Right atrium auricular region (tissue), 2 donors: ENCODE measurements around the gene SIRT5. TPM values are rescaled to one million over a fixed set of nuclear protein-coding genes. Genes with fewer than 3 reads are reported as not detected.

Source experiments
- DNase-seq: peaks from one replicate; pipeline ENCODE4 v3.0.0-alpha.2; 2019; ENCODE audit warnings: low spot score
- H3K27ac ChIP-seq, 2 donors: fragments of 200-600 bp; sonication (generic); 1 replicate in 1 of 2; 2 replicates in 1 of 2; pipeline ENCODE4 v1.5.1; 2016 to 2019
- H3K27me3 ChIP-seq, 2 donors: fragments of 200-600 bp; sonication (generic); one replicate each; pipeline versions ENCODE4 v1.5.1 to v1.6.0; 2017 to 2019
- H3K36me3 ChIP-seq: fragments of 200-600 bp; sonication (generic); one replicate; pipeline ENCODE4 v1.5.1; 2016
- H3K4me1 ChIP-seq, 2 donors: fragments of 200-600 bp; sonication (generic); one replicate each; pipeline versions ENCODE4 v1.5.1 to v1.6.0; 2017 to 2019
- H3K4me3 ChIP-seq, 2 donors: fragments of 200-600 bp; sonication (generic); 1 replicate in 1 of 2; 2 replicates in 1 of 2; pipeline ENCODE4 v1.5.1; 2017 to 2019; ENCODE audit warnings: mild to moderate bottlenecking in 1 of 2, moderate library complexity in 1 of 2
- H3K9me3 ChIP-seq, 2 donors: fragments of 200-600 bp; sonication (generic); one replicate each; pipeline ENCODE4 v1.5.1; 2019
- CTCF ChIP-seq, 2 donors: fragments of 200-600 bp; sonication (generic); IDR thresholded peaks; one replicate each; pipeline ENCODE4 v1.5.1; 2019; ENCODE audit warnings: antibody characterized with exemption in 2 of 2
- total RNA-seq, 2 donors: library from RNA; depleted of rRNA; stranded (reverse); fragments of >200 nt; gene quantifications; one replicate each; pipeline ENCODE4 v1.1.0, GENCODE V29; 2016

SIRT5 gene
- total RNA-seq, 2 donors from 2014 or later: 17.9 to 31.2 TPM

- no peaks in the 10 kb centered on the region for H3K36me3 ChIP-seq
- peak in 1 of 2 donors; percentile 37 for TF ChIP-seq CTCF (IDR thresholded peaks at IDR 0.05)
- H3K9me3 ChIP-seq: no peaks in the 10 kb centered on the region
- H3K27ac ChIP-seq: peak overlapping the region; percentile 84 to 90
- H3K4me1 ChIP-seq: peaks cover 0 to 46% of the 10 kb centered on the region in 2 donors
- H3K27me3 ChIP-seq: no peaks in the 10 kb centered on the region
- DNase-seq: no peak
- no peak overlapping the region for H3K4me3 ChIP-seq
Measured at GRCh38 chr6:13528232-13528631, 46.2 kb upstream of the SIRT5 start.

DNA sequence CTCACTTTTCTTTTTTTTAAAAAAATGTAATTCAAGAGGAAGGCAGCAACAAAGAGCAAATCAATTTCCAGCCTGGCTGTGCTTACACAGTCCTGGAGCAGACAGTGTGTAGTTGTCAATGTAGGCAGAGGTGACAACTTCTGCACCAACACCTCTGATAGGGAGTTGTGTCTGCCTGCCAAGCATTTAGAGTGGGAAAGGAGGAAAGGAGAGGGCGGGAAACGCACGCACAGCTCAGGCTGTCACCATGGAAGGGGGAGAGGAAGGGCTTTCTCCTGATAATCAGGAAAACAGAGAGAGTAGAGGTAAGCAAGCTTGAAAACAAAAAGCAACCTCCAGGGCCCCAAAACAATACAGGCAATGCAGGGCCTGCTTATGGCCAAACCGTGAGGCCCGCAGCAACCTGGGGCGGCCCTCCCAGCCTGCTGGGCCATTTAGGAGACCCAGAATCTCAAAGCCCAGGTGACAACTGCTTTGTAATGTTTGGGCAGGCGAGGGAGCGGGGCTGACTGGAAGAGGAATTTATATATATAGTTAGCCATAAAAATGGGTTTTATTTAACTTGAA, 45.5 kb upstream of the SIRT5 start:
- no peak for DNase-seq
- Histone ChIP-seq H3K36me3 (no peaks in the 10 kb centered on the region), H3K4me3 (no peak overlapping the region), H3K27ac (peak overlapping the region; percentile 84 to 90), H3K9me3 (no peaks in the 10 kb centered on the region), H3K4me1 (peaks cover 0 to 42% of the 10 kb centered on the region in 2 donors), H3K27me3 (no peaks in the 10 kb centered on the region)
- no peak for TF ChIP-seq CTCF (IDR thresholded peaks at IDR 0.05)

GRCh38 chr6:13531956-13532355, 42.4 kb upstream of the SIRT5 start:
- H3K4me3 ChIP-seq: no peak overlapping the region
- DNase-seq: no peak
- H3K4me1 ChIP-seq: peaks cover 0 to 23% of the 10 kb centered on the region in 2 donors
- H3K36me3 ChIP-seq: no peaks in the 10 kb centered on the region
- TF ChIP-seq CTCF (IDR thresholded peaks at IDR 0.05): no peak
- H3K27ac ChIP-seq: no peak overlapping the region
- no peaks in the 10 kb centered on the region for H3K27me3 ChIP-seq
- H3K9me3 ChIP-seq: no peaks in the 10 kb centered on the region

DNA sequence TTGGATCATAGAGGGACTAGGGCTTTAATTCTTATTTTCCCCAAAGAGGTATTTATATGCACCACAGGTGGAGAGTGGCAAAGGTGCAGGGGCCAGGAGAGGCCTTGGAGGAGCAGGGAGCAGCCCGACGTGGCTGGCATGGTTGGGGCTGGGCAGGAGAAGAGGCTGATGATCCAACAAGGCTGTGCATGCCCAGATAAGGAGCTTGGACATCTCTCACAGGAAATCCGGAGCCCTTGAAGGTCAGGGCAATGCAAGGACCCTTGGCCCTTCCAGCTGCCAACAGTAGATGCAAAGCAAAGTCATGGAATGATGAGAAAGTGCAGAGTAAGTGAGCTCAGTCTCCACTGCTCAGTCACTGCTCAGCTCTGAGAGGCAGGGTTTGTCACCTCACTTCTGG, 39.9 kb upstream of the SIRT5 start:
- H3K36me3 ChIP-seq: no peaks in the 10 kb centered on the region
- no peak for TF ChIP-seq CTCF (IDR thresholded peaks at IDR 0.05)
- H3K27me3 ChIP-seq: no peaks in the 10 kb centered on the region
- no peak for DNase-seq
- H3K4me3 ChIP-seq: no peak overlapping the region
- H3K4me1 ChIP-seq: peaks cover 0 to 9% of the 10 kb centered on the region in 2 donors
- H3K9me3 ChIP-seq: no peaks in the 10 kb centered on the region
- H3K27ac ChIP-seq: no peak overlapping the region

GRCh38 chr6:13535306-13535705, 39.1 kb upstream of the SIRT5 start:
- H3K4me1 ChIP-seq: peaks cover 0 to 9% of the 10 kb centered on the region in 2 donors
- no peak overlapping the region for H3K27ac ChIP-seq
- no peaks in the 10 kb centered on the region for H3K9me3 ChIP-seq
- H3K27me3 ChIP-seq: no peaks in the 10 kb centered on the region
- no peak for TF ChIP-seq CTCF (IDR thresholded peaks at IDR 0.05)
- H3K4me3 ChIP-seq: no peak overlapping the region
- no peak for DNase-seq
- no peaks in the 10 kb centered on the region for H3K36me3 ChIP-seq
